Measurements from ENCODE around the gene GPR63. TPM values are rescaled to one million over a fixed set of nuclear protein-coding genes. Genes with fewer than 3 reads are reported as not detected.

GPR63 gene
- total RNA-seq, 1 donor, result 0.54 TPM

- no peak for DNase-seq (ENCODE audit: low read depth in 2 of 3, low spot score in 2 of 3)
These were observed 13.5 kb downstream of the GPR63 start for GRCh38 chr6:96823743-96824142.

- DNase-seq (ENCODE audit: low read depth in 2 of 3, low spot score in 2 of 3), result no peak
These were observed 16.2 kb downstream of the GPR63 start for GRCh38 chr6:96821034-96821433.

GRCh38 chr6:96816301-96816817 is 20.9 kb downstream of the GPR63 start:
- DNase-seq (ENCODE audit: low read depth in 2 of 3, low spot score in 2 of 3), result no peak

- DNase-seq (ENCODE audit: low read depth in 2 of 3, low spot score in 2 of 3), result no peak
These were observed 22.7 kb downstream of the GPR63 start for GRCh38 chr6:96814625-96815024.

- DNase-seq (ENCODE audit: low read depth in 2 of 3, low spot score in 2 of 3), result no peak
These were observed 25.1 kb downstream of the GPR63 start for GRCh38 chr6:96812077-96812703.

GRCh38 chr6:96811670-96812069 is 25.6 kb downstream of the GPR63 start:
- no peak for DNase-seq (ENCODE audit: low read depth in 2 of 3, low spot score in 2 of 3)

- no peak for DNase-seq (ENCODE audit: low read depth in 2 of 3, low spot score in 2 of 3)
These were observed 26.1 kb downstream of the GPR63 start for GRCh38 chr6:96811136-96811535.

GRCh38 chr6:96809119-96809518 is 28.2 kb downstream of the GPR63 start:
- DNase-seq (ENCODE audit: low read depth in 2 of 3, low spot score in 2 of 3), result no peak

- no peak for DNase-seq (ENCODE audit: low read depth in 2 of 3, low spot score in 2 of 3)
These were observed 34.2 kb downstream of the GPR63 start for GRCh38 chr6:96803106-96803481.

- no peak for DNase-seq (ENCODE audit: low read depth in 2 of 3, low spot score in 2 of 3)
These were observed 41.8 kb downstream of the GPR63 start for GRCh38 chr6:96795481-96795880.

- no peak for DNase-seq (ENCODE audit: low read depth in 2 of 3, low spot score in 2 of 3)
These were observed 42.3 kb downstream of the GPR63 start for GRCh38 chr6:96794980-96795379.

GRCh38 chr6:96792561-96793190 is 44.6 kb downstream of the GPR63 start:
- no peak for DNase-seq (ENCODE audit: low read depth in 2 of 3, low spot score in 2 of 3)

- no peak for DNase-seq (ENCODE audit: low read depth in 2 of 3, low spot score in 2 of 3)
These were observed 47.4 kb downstream of the GPR63 start for GRCh38 chr6:96789871-96790270.

- no peak for DNase-seq (ENCODE audit: low read depth in 2 of 3, low spot score in 2 of 3)
These were observed 49.3 kb downstream of the GPR63 start for GRCh38 chr6:96787846-96788580.

- DNase-seq (ENCODE audit: low read depth in 2 of 3, low spot score in 2 of 3), result no peak
These were observed 50.9 kb downstream of the GPR63 start for GRCh38 chr6:96786336-96786735.

- DNase-seq (ENCODE audit: low read depth in 2 of 3, low spot score in 2 of 3), result no peak
These were observed 52.6 kb downstream of the GPR63 start for GRCh38 chr6:96784650-96785049.

- no peak for DNase-seq (ENCODE audit: low read depth in 2 of 3, low spot score in 2 of 3)
These were observed 54.0 kb downstream of the GPR63 start for GRCh38 chr6:96783307-96783706.

GRCh38 chr6:96781557-96781956 is 55.7 kb downstream of the GPR63 start:
- DNase-seq (ENCODE audit: low read depth in 2 of 3, low spot score in 2 of 3), result no peak

- DNase-seq (ENCODE audit: low read depth in 2 of 3, low spot score in 2 of 3), result no peak
These were observed 60.2 kb downstream of the GPR63 start for GRCh38 chr6:96777113-96777512.

GRCh38 chr6:96775727-96776400 is 61.4 kb downstream of the GPR63 start:
- DNase-seq (ENCODE audit: low read depth in 2 of 3, low spot score in 2 of 3), result no peak

GRCh38 chr6:96766769-96767168 is 70.5 kb downstream of the GPR63 start:
- DNase-seq (ENCODE audit: low read depth in 2 of 3, low spot score in 2 of 3), result no peak
